KMS-11 (cell line): Measurements from ENCODE around the gene NSG1.

Source experiments
- H2AFZ ChIP-seq: fragments of 200-600 bp; sonication (generic); 2 replicates; pipeline ENCODE4 v1.6.1; 2016; ENCODE audit warnings: antibody characterized with exemption, mixed run types, low read depth
- H3K27ac ChIP-seq: fragments of 200-600 bp; sonication (generic); 2 replicates; pipeline ENCODE4 v1.6.1; 2016; ENCODE audit warnings: mild to moderate bottlenecking, mixed run types
- H3K27me3 ChIP-seq: fragments of 200-600 bp; sonication (generic); 2 replicates; pipeline ENCODE4 v1.6.1; 2017; ENCODE audit warnings: mild to moderate bottlenecking, low read depth, mixed run types, moderate library complexity; ENCODE audit not compliant: insufficient read depth
- H3K36me3 ChIP-seq: fragments of 200-600 bp; sonication (generic); 2 replicates; pipeline ENCODE4 v1.6.1; 2017; ENCODE audit warnings: mild to moderate bottlenecking, mixed run types; ENCODE audit not compliant: insufficient read depth
- H3K4me1 ChIP-seq: fragments of 200-600 bp; sonication (generic); 2 replicates; pipeline ENCODE4 v1.6.1; 2016; ENCODE audit warnings: mild to moderate bottlenecking, low read depth, mixed run types; ENCODE audit not compliant: poor library complexity, severe bottlenecking
- H3K4me2 ChIP-seq: fragments of 200-600 bp; sonication (generic); 2 replicates; pipeline ENCODE4 v1.7.0; 2016; ENCODE audit warnings: mild to moderate bottlenecking, mixed run types
- H3K4me3 ChIP-seq: fragments of 200-600 bp; sonication (generic); IDR thresholded peaks from 2 replicates; pipeline ENCODE4 v1.6.1; 2017; ENCODE audit warnings: low read depth, low read length, mixed read lengths; ENCODE audit not compliant: insufficient read depth
- H3K79me2 ChIP-seq: fragments of 200-600 bp; sonication (generic); 2 replicates; pipeline ENCODE4 v1.6.1; 2016; ENCODE audit warnings: low read depth, mixed run types; ENCODE audit not compliant: insufficient read depth
- H3K9ac ChIP-seq: fragments of 200-600 bp; sonication (generic); 2 replicates; pipeline ENCODE4 v1.6.1; 2016; ENCODE audit warnings: mild to moderate bottlenecking, mixed run types
- H4K20me1 ChIP-seq: fragments of 200-600 bp; sonication (generic); 2 replicates; pipeline ENCODE4 v1.6.1; 2016; ENCODE audit warnings: mild to moderate bottlenecking, mixed run types; ENCODE audit not compliant: insufficient read depth
- TF ChIP-seq, protein P1 (sequence below): fragments of 200-600 bp; sonication (generic); conservative IDR thresholded peaks from 2 replicates; pipeline ENCODE4 v1.6.1; 2017; ENCODE audit warnings: low read depth, mild to moderate bottlenecking, antibody characterized with exemption, low read length, moderate library complexity, mixed read lengths

The NSG1 gene

DNA sequence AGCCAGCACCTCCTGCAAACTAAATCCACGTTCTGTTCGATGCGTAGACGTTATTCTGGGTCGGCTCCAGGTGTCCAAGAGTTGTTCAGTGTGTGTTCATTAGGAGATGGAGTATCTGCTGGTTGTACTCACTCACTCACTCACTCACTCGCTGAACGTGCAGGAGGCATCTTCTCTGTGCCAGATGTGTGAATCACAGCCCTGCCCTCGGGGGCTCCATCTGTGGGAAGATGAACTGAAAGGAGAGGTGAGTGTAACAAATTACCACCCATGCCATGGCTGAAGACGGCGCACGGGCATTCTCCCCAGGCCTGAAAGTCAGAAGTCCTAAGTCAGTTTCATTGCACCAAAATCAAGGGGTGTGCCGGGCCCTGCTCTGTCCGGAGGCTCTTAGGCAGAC is 16.1 kb downstream of the NSG1 start:
- TF ChIP-seq, protein P1, sequence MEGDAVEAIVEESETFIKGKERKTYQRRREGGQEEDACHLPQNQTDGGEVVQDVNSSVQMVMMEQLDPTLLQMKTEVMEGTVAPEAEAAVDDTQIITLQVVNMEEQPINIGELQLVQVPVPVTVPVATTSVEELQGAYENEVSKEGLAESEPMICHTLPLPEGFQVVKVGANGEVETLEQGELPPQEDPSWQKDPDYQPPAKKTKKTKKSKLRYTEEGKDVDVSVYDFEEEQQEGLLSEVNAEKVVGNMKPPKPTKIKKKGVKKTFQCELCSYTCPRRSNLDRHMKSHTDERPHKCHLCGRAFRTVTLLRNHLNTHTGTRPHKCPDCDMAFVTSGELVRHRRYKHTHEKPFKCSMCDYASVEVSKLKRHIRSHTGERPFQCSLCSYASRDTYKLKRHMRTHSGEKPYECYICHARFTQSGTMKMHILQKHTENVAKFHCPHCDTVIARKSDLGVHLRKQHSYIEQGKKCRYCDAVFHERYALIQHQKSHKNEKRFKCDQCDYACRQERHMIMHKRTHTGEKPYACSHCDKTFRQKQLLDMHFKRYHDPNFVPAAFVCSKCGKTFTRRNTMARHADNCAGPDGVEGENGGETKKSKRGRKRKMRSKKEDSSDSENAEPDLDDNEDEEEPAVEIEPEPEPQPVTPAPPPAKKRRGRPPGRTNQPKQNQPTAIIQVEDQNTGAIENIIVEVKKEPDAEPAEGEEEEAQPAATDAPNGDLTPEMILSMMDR = no peak
- Histone ChIP-seq H3K27ac (no peak overlapping the region), H3K36me3 (no peaks in the 10 kb centered on the region), H4K20me1 (no peaks in the 10 kb centered on the region), H3K4me2 (no peak overlapping the region), H3K4me1 (no peaks in the 10 kb centered on the region), H3K27me3 (no peaks in the 10 kb centered on the region), H2AFZ (no peak overlapping the region), H3K9ac (no peak overlapping the region), H3K4me3 (no peak overlapping the region), H3K79me2 (no peaks in the 10 kb centered on the region)

DNA sequence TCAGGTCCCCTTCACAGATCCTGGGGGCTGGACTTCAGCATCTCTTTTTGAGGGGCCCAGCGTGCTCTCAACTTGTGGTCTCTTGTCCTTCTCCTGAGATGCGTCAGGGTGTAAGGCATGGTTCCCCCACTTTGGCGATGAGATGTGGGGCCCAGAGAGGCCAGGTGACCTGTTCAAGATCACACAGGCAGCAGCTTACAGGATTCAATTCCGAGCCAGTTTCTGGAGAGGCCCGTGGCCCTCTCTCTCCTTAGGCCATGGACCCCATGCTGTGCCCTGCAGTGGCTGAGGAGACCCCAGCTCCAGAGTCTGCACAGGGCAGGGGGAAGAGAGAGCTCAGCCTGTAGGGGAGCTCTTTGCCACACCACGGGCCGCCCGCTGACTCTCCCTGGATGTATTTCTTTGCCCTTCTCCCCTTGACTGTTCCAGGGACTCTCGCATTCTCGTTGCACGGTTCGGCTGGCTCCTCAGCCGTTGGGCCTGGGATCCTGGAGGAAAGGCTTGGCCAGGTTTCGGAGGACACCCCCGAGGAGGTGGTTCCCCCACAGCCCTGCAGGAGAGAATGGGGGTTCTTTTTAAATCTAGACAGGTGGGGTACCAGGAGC is 18.6 kb downstream of the NSG1 start:
- no peaks in the 10 kb centered on the region for H3K36me3 ChIP-seq
- H3K79me2 ChIP-seq = no peaks in the 10 kb centered on the region
- TF ChIP-seq, protein P1 = no peak
- no peak overlapping the region for H3K4me2 ChIP-seq
- no peak overlapping the region for H3K4me3 ChIP-seq
- no peak overlapping the region for H2AFZ ChIP-seq
- H3K27ac ChIP-seq = no peak overlapping the region
- H3K4me1 ChIP-seq = no peaks in the 10 kb centered on the region
- H4K20me1 ChIP-seq = no peaks in the 10 kb centered on the region
- H3K27me3 ChIP-seq = no peaks in the 10 kb centered on the region
- H3K9ac ChIP-seq = no peak overlapping the region

- no peaks in the 10 kb centered on the region for H3K79me2 ChIP-seq
- H3K4me3 ChIP-seq = no peak overlapping the region
- no peak overlapping the region for H3K4me2 ChIP-seq
- H3K9ac ChIP-seq = no peak overlapping the region
- no peak overlapping the region for H2AFZ ChIP-seq
- no peak overlapping the region for H3K27ac ChIP-seq
- TF ChIP-seq, protein P1 = no peak
- H3K36me3 ChIP-seq = no peaks in the 10 kb centered on the region
- H3K27me3 ChIP-seq = no peaks in the 10 kb centered on the region
- H4K20me1 ChIP-seq = no peaks in the 10 kb centered on the region
- no peaks in the 10 kb centered on the region for H3K4me1 ChIP-seq
These were observed 19.8 kb downstream of the NSG1 start for GRCh38 chr4:4406455-4407298.

DNA sequence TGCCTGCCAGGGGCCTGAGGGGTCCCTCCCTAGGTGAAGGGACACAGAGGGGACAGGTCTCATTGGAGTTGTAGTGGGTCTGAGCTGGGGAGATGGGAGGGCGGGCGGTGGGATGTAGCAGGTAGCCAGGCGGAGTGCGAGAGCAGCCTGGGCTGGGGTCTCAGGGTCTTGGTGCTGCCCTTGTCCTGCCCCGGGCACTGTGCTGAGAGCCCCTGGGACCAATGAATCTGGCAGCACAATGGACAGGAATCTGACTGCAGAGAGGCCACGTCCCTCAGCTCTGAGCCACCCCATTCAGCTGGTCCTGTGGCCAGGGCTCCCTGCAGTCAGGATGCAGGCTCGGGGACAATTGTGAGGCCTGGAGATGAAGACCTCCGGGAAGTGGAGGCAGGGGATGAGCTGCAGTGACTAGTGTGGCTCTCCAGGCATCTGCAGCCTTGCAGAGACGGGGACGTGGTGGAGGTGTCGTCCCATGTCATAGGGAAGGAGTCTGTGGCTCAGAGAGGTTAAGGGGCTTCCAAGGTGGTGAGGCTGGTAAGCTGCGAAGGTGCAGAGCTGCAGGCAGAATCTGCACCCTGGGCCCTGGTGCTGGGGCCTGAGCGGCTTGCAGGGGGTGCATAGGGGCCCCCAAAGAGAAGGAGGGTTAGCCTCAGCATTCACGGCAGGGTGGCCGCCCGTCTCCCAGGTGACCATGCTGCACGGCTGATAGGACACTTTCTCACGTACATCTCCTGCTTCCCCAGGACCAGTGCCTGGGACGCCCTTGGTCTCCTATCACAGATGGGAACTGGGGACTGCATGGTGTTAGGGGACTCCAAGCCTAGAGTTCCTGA is 20.6 kb downstream of the NSG1 start:
- Histone ChIP-seq H3K4me1 (no peaks in the 10 kb centered on the region), H3K79me2 (no peaks in the 10 kb centered on the region), H3K27ac (no peak overlapping the region), H3K4me2 (no peak overlapping the region), H4K20me1 (no peaks in the 10 kb centered on the region), H2AFZ (no peak overlapping the region), H3K9ac (no peak overlapping the region), H3K4me3 (no peak overlapping the region), H3K27me3 (no peaks in the 10 kb centered on the region), H3K36me3 (no peaks in the 10 kb centered on the region)
- TF ChIP-seq, protein P1 = no peak
